K562 (cell line): ENCODE data around the gene RAB4B. TPM values are rescaled to one million over a fixed set of nuclear protein-coding genes. Genes with fewer than 3 reads are reported as not detected.
A peak's percentile ranks its signal among the peaks of the same experiment; 100 is the strongest.

Experiments
- ADNP ChIP-seq: fragments of 200-800 bp; sonication (Bioruptor generic); IDR thresholded peaks from 2 replicates; pipeline ENCODE4 v1.6.1; 2016; ENCODE audit warnings: missing genetic modification characterization, missing compliant biosample characterization
- AFF1 ChIP-seq, 2 experiments: fragments of 450-650 bp; IDR thresholded peaks; 2 replicates each; pipeline ENCODE4 v1.6.1; 2018; ENCODE audit warnings: mild to moderate bottlenecking in 2 of 2, low read depth in 1 of 2; ENCODE audit not compliant: partially characterized antibody in 2 of 2
- CXXC5 ChIP-seq: fragments of 250-450 bp; sonication (Bioruptor Pico); IDR thresholded peaks from 2 replicates; pipeline ENCODE4 v1.8.0; 2022; ENCODE audit warnings: inconsistent platforms, mild to moderate bottlenecking, moderate library complexity
- E2F1 ChIP-seq: sonication (generic); formaldehyde crosslinking; IDR thresholded peaks from 2 replicates; pipeline ENCODE4 v1.8.1; 2023; ENCODE audit warnings: mild to moderate bottlenecking, missing genetic modification reagents, moderate library complexity
- E2F3 ChIP-seq: fragments of 250-450 bp; sonication (Bioruptor Pico); IDR thresholded peaks from 2 replicates; pipeline ENCODE4 v1.4.0; 2020; ENCODE audit warnings: mild to moderate bottlenecking
- ILK ChIP-seq: fragments of 450-650 bp; IDR thresholded peaks from 2 replicates; pipeline ENCODE4 v1.6.1; 2016; ENCODE audit warnings: missing genetic modification characterization, low read depth, mild to moderate bottlenecking, missing compliant biosample characterization, moderate library complexity, borderline replicate concordance
- NEUROD1 ChIP-seq: fragments of 150-350 bp; IDR thresholded peaks from 2 replicates; pipeline ENCODE4 v1.6.1; 2014; ENCODE audit warnings: borderline replicate concordance, low read length, low read depth; ENCODE audit not compliant: partially characterized antibody
- PHF21A ChIP-seq: fragments of 450-650 bp; IDR thresholded peaks from 2 replicates; pipeline ENCODE4 v1.6.1; 2017; ENCODE audit warnings: low read depth, borderline replicate concordance
- RB1 ChIP-seq: fragments of 450-650 bp; IDR thresholded peaks from 2 replicates; pipeline ENCODE4 v1.6.1; 2017; ENCODE audit warnings: low read depth, mild to moderate bottlenecking
- RBM34 ChIP-seq: fragments of 200-400 bp; formaldehyde crosslinking; IDR thresholded peaks from 2 replicates; pipeline ENCODE4 v1.6.1; 2018; ENCODE audit warnings: low read length, borderline replicate concordance; ENCODE audit not compliant: insufficient read depth
- STAT5A ChIP-seq: IDR thresholded peaks from 2 replicates; pipeline ENCODE4 v1.6.1; 2012; ENCODE audit warnings: low read length, inconsistent platforms, borderline replicate concordance
- TCF7 ChIP-seq: sonication (generic); IDR thresholded peaks from 2 replicates; pipeline ENCODE4 v1.6.1; 2016; ENCODE audit warnings: antibody characterized with exemption, borderline replicate concordance
- UBTF ChIP-seq, 2 experiments: IDR thresholded peaks; 2 replicates each; pipeline ENCODE4 v1.6.1; 2012; ENCODE audit warnings: improper control_type of control experiment in 2 of 2, low read depth in 2 of 2, low read length in 2 of 2, borderline replicate concordance in 1 of 2
- XRCC3 ChIP-seq: fragments of 450-650 bp; IDR thresholded peaks from 2 replicates; pipeline ENCODE4 v1.6.1; 2017; ENCODE audit warnings: mild to moderate bottlenecking, moderate library complexity
- ZNF224 ChIP-seq: sonication (generic); formaldehyde crosslinking; IDR thresholded peaks from 2 replicates; pipeline ENCODE4 v1.8.0; 2022; ENCODE audit warnings: mild to moderate bottlenecking, missing genetic modification reagents
- ZNF239 ChIP-seq: fragments of 250-450 bp; sonication (Bioruptor Pico); IDR thresholded peaks from 2 replicates; pipeline ENCODE4 v1.4.0; 2020; ENCODE audit warnings: mild to moderate bottlenecking
- ZNF274 ChIP-seq: IDR thresholded peaks from 2 replicates; pipeline ENCODE4 v1.6.1; 2011; ENCODE audit warnings: low read depth, mild to moderate bottlenecking, low read length, moderate library complexity, borderline replicate concordance
- ZNF76 ChIP-seq: fragments of 250-450 bp; sonication (Bioruptor Pico); IDR thresholded peaks from 2 replicates; pipeline ENCODE4 v1.4.0; 2020; ENCODE audit warnings: mild to moderate bottlenecking, moderate library complexity, borderline replicate concordance
- polyA plus RNA-seq, 8 experiments: library from polyadenylated mRNA; depleted of rRNA in 4 of 8; stranded (reverse) in 5 of 8; unstranded in 3 of 8; fragments of >200 nt; fragmentation: Nextera tagmentation in 2 of 8; fragmentation: Illumina TruSeq in 1 of 8; extraction: Ambion mirVana in 2 of 8; extraction: Trizol in 1 of 8; gene quantifications; 2 replicates each; pipeline versions ENCODE4 v1.2.1 to v1.2.3, GENCODE V29; 2011 to 2014; ENCODE audit warnings: inconsistent platforms in 1 of 8, missing spikeins in 1 of 8
- total RNA-seq, 7 experiments: library from RNA; depleted of rRNA in 6 of 7; stranded (reverse); fragments of >200 nt in 6 of 7; fragmentation: Illumina TruSeq in 2 of 7; extraction: Trizol in 2 of 7; gene quantifications; 2 replicates each; pipeline versions ENCODE4 v1.2.1 to v1.2.3, GENCODE V29; 2011 to 2021; ENCODE audit warnings: low replicate concordance in 1 of 7

RAB4B gene
- total and polyA plus RNA-seq, 9 of the 15 experiments (the other 6 are each of a cell fraction or from before 2014, with no cell fraction given), result 0.28 to 20.4 (median 9.0) TPM

DNA sequence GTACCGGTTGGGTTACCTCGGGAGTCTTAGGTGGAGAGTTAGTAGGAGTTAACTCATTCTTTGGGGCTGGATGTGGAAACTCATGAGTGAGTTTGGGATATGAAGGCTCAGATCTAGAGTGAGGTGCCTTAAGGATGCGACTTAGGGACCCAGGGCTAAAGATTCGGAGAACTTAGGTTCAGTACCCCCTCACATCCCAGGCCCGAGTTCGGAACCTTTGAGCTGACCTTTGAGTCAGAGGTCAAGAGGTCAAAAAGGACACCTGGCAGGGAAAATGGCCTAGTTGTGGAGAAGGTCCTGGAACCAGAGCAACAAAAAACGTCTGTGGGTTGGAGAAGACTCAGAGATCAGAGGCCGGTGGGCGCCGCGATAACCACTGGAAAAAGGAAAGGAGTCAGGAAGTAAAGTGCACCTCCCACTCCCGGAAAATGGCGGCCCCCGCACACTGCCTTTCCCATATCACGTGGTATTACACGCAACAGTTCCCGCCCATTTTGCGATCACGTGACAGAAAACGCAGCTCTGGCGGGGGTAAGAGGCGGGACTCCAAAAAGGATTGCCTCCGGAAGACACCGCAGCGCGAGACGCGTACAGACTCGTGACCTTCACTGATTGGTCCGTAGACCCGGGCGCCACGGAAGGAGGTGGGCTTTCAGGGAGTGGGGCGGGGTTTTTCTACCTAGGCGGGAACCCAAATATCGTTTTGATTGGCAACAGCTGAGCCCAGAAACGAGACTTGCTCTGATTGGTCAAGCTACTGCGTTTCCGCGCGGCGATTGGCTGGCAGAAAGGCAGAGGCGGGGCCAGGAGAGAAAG, 27.8 kb upstream of the RAB4B start, which contains the start of gene ACTMAP (continued):
- TF ChIP-seq TCF7 (no peak; the same call in 1 of the 2 replicates), ZNF239 (CRISPR knock-in tag) (peak; percentile 41; the same call in 1 of the 2 replicates), ADNP (no peak), PHF21A (peak; percentile 19; the same call in 1 of the 2 replicates), XRCC3 (no peak), STAT5A (peak; percentile 18; the same call in 1 of the 2 replicates), ZNF224 (CRISPR knock-in tag) (no peak; the same call in 1 of the 2 replicates), RBM34 (no peak), ZNF274 (no peak), E2F1 (CRISPR knock-in tag) (peak; percentile 98), AFF1 (IDR thresholded peaks at IDR 0.05; ENCODE audit: low read depth in 1 of 2, partially characterized antibody in 2 of 2) (peak; percentile 62 to 96), E2F3 (CRISPR knock-in tag) (peak; percentile 71; the same call in 1 of the 2 replicates), ZNF76 (peak; percentile 57; the same call in 1 of the 2 replicates), UBTF (IDR thresholded peaks at IDR 0.05; ENCODE audit: borderline replicate concordance in 1 of 2, low read depth in 2 of 2, low read length in 2 of 2) (no peak), RB1 (peak; percentile 69; the same call in 1 of the 2 replicates), ILK (no peak), NEUROD1 (peak; percentile 85), CXXC5 (peak; percentile 99)
